DOHH2 (cell line): Measurements from ENCODE around the gene TMEM158.

ENCODE experiments used
- H3F3A ChIP-seq: fragments of 200-600 bp; sonication (generic), shearing (Covaris generic); 2 replicates; pipeline ENCODE4 v1.6.0; 2016; ENCODE audit warnings: antibody characterized with exemption, mild to moderate bottlenecking; ENCODE audit not compliant: control insufficient read depth, insufficient read depth
- H3K27ac ChIP-seq: fragments of 200-600 bp; sonication (generic); 2 replicates; pipeline ENCODE4 v1.5.1; 2014; ENCODE audit warnings: low read depth, mild to moderate bottlenecking, low read length, moderate library complexity
- H3K27me3 ChIP-seq: fragments of 200-600 bp; sonication (generic); 2 replicates; pipeline ENCODE4 v1.6.1; 2014; ENCODE audit warnings: mild to moderate bottlenecking, low read length, mixed read lengths; ENCODE audit not compliant: control insufficient read depth
- H3K36me3 ChIP-seq: fragments of 200-600 bp; sonication (generic); 2 replicates; pipeline ENCODE4 v1.6.1; 2014; ENCODE audit warnings: mild to moderate bottlenecking, low read length, moderate library complexity, mixed read lengths; ENCODE audit not compliant: control insufficient read depth
- H3K4me1 ChIP-seq: fragments of 200-600 bp; sonication (generic); 2 replicates; pipeline ENCODE4 v1.6.1; 2014; ENCODE audit warnings: mild to moderate bottlenecking, low read length, mixed read lengths; ENCODE audit not compliant: control insufficient read depth
- H3K4me2 ChIP-seq: fragments of 200-600 bp; sonication (generic); 2 replicates; pipeline ENCODE4 v1.6.0; 2014; ENCODE audit warnings: mild to moderate bottlenecking, low read length, moderate library complexity
- H3K4me3 ChIP-seq: fragments of 200-600 bp; sonication (generic); 2 replicates; pipeline ENCODE4 v1.5.1; 2014; ENCODE audit warnings: mild to moderate bottlenecking, low read length, mixed read lengths
- H3K79me2 ChIP-seq: fragments of 200-600 bp; sonication (generic); 2 replicates; pipeline ENCODE4 v1.6.1; 2014; ENCODE audit warnings: mild to moderate bottlenecking, low read length, mixed read lengths; ENCODE audit not compliant: control insufficient read depth
- H3K9me2 ChIP-seq: fragments of 200-600 bp; sonication (generic); replicated peaks from 2 replicates; pipeline ENCODE4 v1.6.1; 2014; ENCODE audit warnings: mild to moderate bottlenecking, low read length, mixed read lengths; ENCODE audit not compliant: control insufficient read depth
- H3K9me3 ChIP-seq: fragments of 200-600 bp; sonication (generic); 2 replicates; pipeline ENCODE4 v1.6.1; 2014; ENCODE audit warnings: antibody characterized with exemption, low read length, mixed read lengths; ENCODE audit not compliant: control insufficient read depth, insufficient read depth
- H4K20me1 ChIP-seq: fragments of 200-600 bp; sonication (generic); 2 replicates; pipeline ENCODE4 v1.6.0; 2014; ENCODE audit warnings: low read depth, mild to moderate bottlenecking, antibody characterized with exemption, low read length, moderate library complexity; ENCODE audit not compliant: control insufficient read depth, insufficient read depth
- EZH2phosphoT487 ChIP-seq: fragments of 200-600 bp; sonication (generic); IDR thresholded peaks from 2 replicates; pipeline ENCODE4 v1.6.1; 2017; ENCODE audit warnings: borderline replicate concordance, mild to moderate bottlenecking, antibody characterized with exemption, low read length, moderate library complexity, mixed read lengths
- TF ChIP-seq, protein P1 (sequence below): fragments of 200-600 bp; sonication (generic); IDR thresholded peaks from one replicate; pipeline ENCODE4 v1.5.1; 2014; ENCODE audit warnings: antibody characterized with exemption, mild to moderate bottlenecking, low read depth, low read length; ENCODE audit not compliant: poor library complexity, severe bottlenecking

Gene TMEM158

DNA sequence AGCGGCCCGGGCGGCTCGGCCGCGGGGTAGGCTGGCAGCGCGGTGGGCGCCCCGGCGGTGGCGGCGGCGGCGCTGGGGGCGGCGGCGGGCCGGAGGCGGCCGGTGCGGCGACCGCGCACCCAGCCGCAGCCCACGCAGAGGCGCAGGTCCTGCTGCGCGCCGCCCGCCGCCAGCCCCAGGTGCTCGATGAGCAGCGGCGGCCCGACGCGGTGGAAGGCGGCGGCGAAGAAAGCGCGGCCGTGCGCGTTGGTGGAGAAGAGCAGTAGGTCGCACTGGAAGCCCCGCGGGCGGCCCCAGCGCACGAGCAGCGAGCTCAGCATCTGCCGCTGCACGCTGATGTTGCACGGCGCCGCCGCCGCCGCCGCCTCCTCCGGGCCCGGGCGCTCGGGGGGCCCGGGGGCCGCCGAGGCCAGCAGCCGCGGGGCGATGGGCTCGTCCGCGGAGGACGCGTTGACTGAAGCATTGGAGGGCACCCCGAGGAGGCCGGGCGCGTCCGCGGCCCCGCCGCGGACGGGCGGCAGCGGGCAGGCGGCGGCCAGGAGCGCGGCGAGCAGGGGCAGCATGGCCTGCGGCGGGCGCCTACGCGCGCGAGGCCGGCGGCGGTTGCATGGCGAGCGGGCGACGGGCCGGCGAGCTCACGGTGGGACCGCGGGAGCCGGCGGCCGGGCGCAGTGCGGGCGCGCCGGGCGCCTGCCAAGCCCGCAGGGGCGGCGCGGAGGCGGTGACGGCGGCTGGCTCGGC is 452 bp downstream of the TMEM158 start:
- H3K4me1 ChIP-seq: no peaks in the 10 kb centered on the region
- no peaks in the 10 kb centered on the region for H3K36me3 ChIP-seq
- no peak overlapping the region for H3K4me2 ChIP-seq
- H3F3A ChIP-seq: no peaks in the 10 kb centered on the region
- TF ChIP-seq EZH2phosphoT487: no peak
- TF ChIP-seq, protein P1, sequence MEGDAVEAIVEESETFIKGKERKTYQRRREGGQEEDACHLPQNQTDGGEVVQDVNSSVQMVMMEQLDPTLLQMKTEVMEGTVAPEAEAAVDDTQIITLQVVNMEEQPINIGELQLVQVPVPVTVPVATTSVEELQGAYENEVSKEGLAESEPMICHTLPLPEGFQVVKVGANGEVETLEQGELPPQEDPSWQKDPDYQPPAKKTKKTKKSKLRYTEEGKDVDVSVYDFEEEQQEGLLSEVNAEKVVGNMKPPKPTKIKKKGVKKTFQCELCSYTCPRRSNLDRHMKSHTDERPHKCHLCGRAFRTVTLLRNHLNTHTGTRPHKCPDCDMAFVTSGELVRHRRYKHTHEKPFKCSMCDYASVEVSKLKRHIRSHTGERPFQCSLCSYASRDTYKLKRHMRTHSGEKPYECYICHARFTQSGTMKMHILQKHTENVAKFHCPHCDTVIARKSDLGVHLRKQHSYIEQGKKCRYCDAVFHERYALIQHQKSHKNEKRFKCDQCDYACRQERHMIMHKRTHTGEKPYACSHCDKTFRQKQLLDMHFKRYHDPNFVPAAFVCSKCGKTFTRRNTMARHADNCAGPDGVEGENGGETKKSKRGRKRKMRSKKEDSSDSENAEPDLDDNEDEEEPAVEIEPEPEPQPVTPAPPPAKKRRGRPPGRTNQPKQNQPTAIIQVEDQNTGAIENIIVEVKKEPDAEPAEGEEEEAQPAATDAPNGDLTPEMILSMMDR: no peak
- no peak overlapping the region for H3K4me3 ChIP-seq
- H4K20me1 ChIP-seq: no peaks in the 10 kb centered on the region
- H3K9me2 ChIP-seq: no peaks in the 10 kb centered on the region
- H3K27ac ChIP-seq: no peak overlapping the region
- peaks cover 49% of the 10 kb centered on the region for H3K27me3 ChIP-seq
- no peaks in the 10 kb centered on the region for H3K9me3 ChIP-seq
- no peaks in the 10 kb centered on the region for H3K79me2 ChIP-seq

DNA sequence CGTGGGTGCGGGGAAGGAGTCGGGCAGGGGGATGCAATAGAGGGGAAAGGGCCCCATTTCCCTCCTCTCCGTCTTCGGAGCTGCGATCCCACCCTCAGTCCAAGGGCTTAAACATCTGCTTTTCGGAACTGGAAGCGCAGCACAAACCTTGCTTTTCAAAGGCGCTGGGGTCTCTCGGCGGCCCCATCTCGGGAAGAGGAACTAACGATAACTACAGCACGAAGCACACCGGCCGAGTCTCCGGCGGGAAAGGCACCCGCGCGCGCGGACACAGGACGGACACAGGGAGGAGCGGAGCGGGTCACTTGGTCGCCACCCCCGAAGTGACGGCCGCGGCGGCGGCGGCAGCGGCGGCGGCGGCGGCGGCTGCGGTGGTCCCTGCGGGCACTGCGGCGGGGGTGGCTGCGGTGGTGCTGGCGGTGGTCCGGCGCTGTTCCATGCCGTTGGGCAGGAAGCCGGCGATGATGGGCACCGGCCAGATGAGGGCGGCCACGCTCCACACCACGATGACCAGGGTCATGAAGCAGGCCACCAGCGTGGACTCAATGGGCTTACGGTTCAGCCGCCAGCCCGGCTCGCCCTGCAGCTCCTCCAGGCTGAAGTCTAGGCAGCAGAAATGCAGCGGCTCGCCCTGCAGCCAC is 1.1 kb downstream of the TMEM158 start:
- H4K20me1 ChIP-seq: no peaks in the 10 kb centered on the region
- H3K9me2 ChIP-seq: no peaks in the 10 kb centered on the region
- peaks cover 46% of the 10 kb centered on the region for H3K27me3 ChIP-seq
- H3K4me1 ChIP-seq: no peaks in the 10 kb centered on the region
- no peaks in the 10 kb centered on the region for H3K36me3 ChIP-seq
- H3K4me3 ChIP-seq: no peak overlapping the region
- no peak overlapping the region for H3K4me2 ChIP-seq
- H3K79me2 ChIP-seq: no peaks in the 10 kb centered on the region
- no peak overlapping the region for H3K27ac ChIP-seq
- TF ChIP-seq, protein P1: no peak
- peak; percentile 96; the same call in 1 of the 2 replicates for TF ChIP-seq EZH2phosphoT487
- no peaks in the 10 kb centered on the region for H3F3A ChIP-seq
- no peaks in the 10 kb centered on the region for H3K9me3 ChIP-seq

DNA sequence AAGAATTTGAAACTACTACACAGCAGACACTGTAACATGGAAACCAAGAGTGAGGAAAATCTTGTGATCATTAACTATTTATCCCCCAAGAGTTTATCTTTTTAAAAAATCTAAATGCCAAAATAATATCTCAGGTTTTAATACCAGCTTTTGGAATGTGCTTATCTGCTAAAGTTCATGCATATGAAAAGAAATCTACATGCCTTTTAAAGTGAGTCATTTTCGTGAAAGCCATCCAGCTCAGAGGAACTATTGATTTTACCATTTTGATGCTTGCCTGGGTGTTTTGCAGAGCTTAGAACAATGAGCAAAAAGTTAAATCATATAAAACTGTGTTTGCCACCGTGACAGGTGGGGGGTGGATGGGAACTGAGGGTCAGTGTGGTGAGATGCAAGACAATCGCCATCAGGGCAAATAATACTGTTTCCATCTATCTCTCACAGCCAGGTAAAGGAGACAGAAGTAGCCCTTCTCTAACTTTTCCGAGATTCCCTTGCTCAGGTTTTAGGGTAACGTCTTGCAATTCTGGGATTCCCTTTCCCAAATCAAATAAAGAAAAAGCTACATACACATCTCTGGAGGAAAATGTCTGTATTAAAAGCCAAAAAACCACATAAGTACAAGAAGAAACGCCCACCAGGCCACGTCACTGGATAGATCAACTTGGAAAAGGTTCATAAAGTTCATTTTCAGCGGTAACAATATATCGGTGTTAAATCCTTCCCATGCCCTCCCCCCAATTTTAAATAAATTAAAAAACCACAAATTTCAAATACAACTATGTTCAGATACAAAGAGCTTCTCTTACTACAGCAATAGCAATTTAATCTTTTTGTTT is 2.0 kb downstream of the TMEM158 start:
- H3F3A ChIP-seq: no peaks in the 10 kb centered on the region
- H3K27me3 ChIP-seq: peaks cover 43% of the 10 kb centered on the region
- H3K4me2 ChIP-seq: no peak overlapping the region
- no peaks in the 10 kb centered on the region for H3K79me2 ChIP-seq
- no peak overlapping the region for H3K27ac ChIP-seq
- no peaks in the 10 kb centered on the region for H3K4me1 ChIP-seq
- no peak overlapping the region for H3K4me3 ChIP-seq
- no peaks in the 10 kb centered on the region for H3K9me2 ChIP-seq
- TF ChIP-seq EZH2phosphoT487: no peak
- no peaks in the 10 kb centered on the region for H3K9me3 ChIP-seq
- H3K36me3 ChIP-seq: no peaks in the 10 kb centered on the region
- no peaks in the 10 kb centered on the region for H4K20me1 ChIP-seq
